Activated naive CD4-positive, alpha-beta T cell treated with anti-CD3 and anti-CD28 coated beads, Interleukin-2, amount 50 U/mL, for 72 hours (primary cell): ENCODE data around the gene PLEKHA5. TPM values are rescaled to one million over a fixed set of nuclear protein-coding genes. Genes with fewer than 3 reads are reported as not detected.
"Not testable (repeated sequence)": the region's sequence is repeated elsewhere in the genome, so short reads cannot be mapped to it uniquely, and the experiment has no call there.

Experiments used
- ATAC-seq, 2 donors: fragments of 150-1000 bp; cut with Tn5 transposase; 2 replicates each; pipeline ENCODE4 v1.10.0; 2021; ENCODE audit warnings: mild to moderate bottlenecking in 2 of 2, moderate library complexity in 2 of 2
- DNase-seq, 2 donors: peaks; one replicate each; pipeline ENCODE4 v3.0.0; 2021 to 2022; ENCODE audit warnings: low spot score in 2 of 2
- H3K27ac Mint-ChIP-seq, 2 donors: one replicate each; pipeline ENCODE4 v1.8.0; 2022; ENCODE audit warnings: mild to moderate bottlenecking in 2 of 2, mixed read lengths in 2 of 2
- H3K36me3 Mint-ChIP-seq, 2 donors: one replicate each; pipeline ENCODE4 v1.8.0; 2022; ENCODE audit warnings: mixed read lengths in 2 of 2
- H3K9me3 Mint-ChIP-seq, 2 donors: one replicate each; pipeline ENCODE4 v1.8.0; 2022; ENCODE audit warnings: mixed read lengths in 2 of 2
- total RNA-seq, 2 donors: library from RNA; stranded (reverse); gene quantifications; one replicate each; pipeline ENCODE4 v1.2.3, GENCODE V29; 2022

PLEKHA5 gene
- total RNA-seq, 2 donors from 2014 or later: 0.66 to 2.9 TPM

GRCh38 chr12:19402743-19403431 is 273.4 kb downstream of the PLEKHA5 start:
- Mint-ChIP-seq H3K27ac (no peak overlapping the region), H3K9me3 (peaks cover 5% of the 10 kb centered on the region in 2 donors), H3K36me3 (peaks cover 6 to 10% of the 10 kb centered on the region in 2 donors)
- DNase-seq: no peak
- ATAC-seq: no peak

GRCh38 chr12:19404242-19404880 is 274.8 kb downstream of the PLEKHA5 start:
- Mint-ChIP-seq H3K36me3 (peaks cover 6 to 10% of the 10 kb centered on the region in 2 donors), H3K27ac (peak overlapping the region; percentile 78 to 93), H3K9me3 (peaks cover 5% of the 10 kb centered on the region in 2 donors)
- DNase-seq (peak in 1 of 2 donors; percentile 9), ATAC-seq (peak; percentile 58 to 79)

- Mint-ChIP-seq H3K36me3 (peaks cover 1 to 3% of the 10 kb centered on the region in 2 donors), H3K9me3 (peaks cover 0 to 1% of the 10 kb centered on the region in 2 donors), H3K27ac (no peak overlapping the region)
- DNase-seq (no peak), ATAC-seq (no peak)
These were observed 279.8 kb downstream of the PLEKHA5 start for GRCh38 chr12:19409376-19409775.

GRCh38 chr12:19410211-19410610 is 280.7 kb downstream of the PLEKHA5 start:
- Mint-ChIP-seq H3K27ac (no peak overlapping the region), H3K36me3 (no peaks in the 10 kb centered on the region), H3K9me3 (no peaks in the 10 kb centered on the region)
- DNase-seq (no peak), ATAC-seq (no peak)

- no peaks in the 10 kb centered on the region for H3K9me3 Mint-ChIP-seq
- no peak overlapping the region for H3K27ac Mint-ChIP-seq
- H3K36me3 Mint-ChIP-seq: no peaks in the 10 kb centered on the region
- ATAC-seq (no peak), DNase-seq (no peak)
These were observed 281.2 kb downstream of the PLEKHA5 start for GRCh38 chr12:19410629-19411185.

GRCh38 chr12:19411234-19412204 is 282.0 kb downstream of the PLEKHA5 start:
- no peak overlapping the region for H3K27ac Mint-ChIP-seq
- no peak for ATAC-seq

GRCh38 chr12:19412844-19413243 is 283.3 kb downstream of the PLEKHA5 start:
- no peak overlapping the region for H3K27ac Mint-ChIP-seq
- DNase-seq: no peak
- no peaks in the 10 kb centered on the region for H3K36me3 Mint-ChIP-seq
- no peak for ATAC-seq
- no peaks in the 10 kb centered on the region for H3K9me3 Mint-ChIP-seq

More at GRCh38 chr12:19411234-19412204, 282.0 kb downstream of the PLEKHA5 start:
- no peaks in the 10 kb centered on the region for H3K9me3 Mint-ChIP-seq
- DNase-seq: no peak
- H3K36me3 Mint-ChIP-seq: no peaks in the 10 kb centered on the region

- not testable (repeated sequence) for DNase-seq, H3K36me3 Mint-ChIP-seq, ATAC-seq, H3K9me3 Mint-ChIP-seq, H3K27ac Mint-ChIP-seq
These were observed 284.0 kb downstream of the PLEKHA5 start for GRCh38 chr12:19413582-19413981.

- no peaks in the 10 kb centered on the region for H3K9me3 Mint-ChIP-seq
- DNase-seq (no peak), ATAC-seq (no peak)
- H3K27ac Mint-ChIP-seq: no peak overlapping the region
- H3K36me3 Mint-ChIP-seq: no peaks in the 10 kb centered on the region
These were observed 286.0 kb downstream of the PLEKHA5 start for GRCh38 chr12:19415563-19415962.

- Mint-ChIP-seq H3K9me3 (peaks cover 0 to 3% of the 10 kb centered on the region in 2 donors), H3K27ac (no peak overlapping the region), H3K36me3 (no peaks in the 10 kb centered on the region)
- DNase-seq (no peak), ATAC-seq (no peak)
These were observed 289.6 kb downstream of the PLEKHA5 start for GRCh38 chr12:19419086-19419485.

- ATAC-seq: no peak
- Mint-ChIP-seq H3K9me3 (peaks cover 0 to 4% of the 10 kb centered on the region in 2 donors), H3K36me3 (no peaks in the 10 kb centered on the region), H3K27ac (peak overlapping the region; percentile 44 to 91)
- no peak for DNase-seq
These were observed 292.2 kb downstream of the PLEKHA5 start for GRCh38 chr12:19421503-19422282.

- ATAC-seq: no peak
- Mint-ChIP-seq H3K36me3 (peaks cover 0 to 5% of the 10 kb centered on the region in 2 donors), H3K27ac (no peak overlapping the region), H3K9me3 (peaks cover 3 to 4% of the 10 kb centered on the region in 2 donors)
- DNase-seq: no peak
These were observed 293.8 kb downstream of the PLEKHA5 start for GRCh38 chr12:19423166-19423930.
